Liver (tissue), 9 donors: Measurements from ENCODE around the gene LRMDA. TPM values are rescaled to one million over a fixed set of nuclear protein-coding genes. Genes with fewer than 3 reads are reported as not detected.

Experiments
- DNase-seq: peaks from one replicate; pipeline ENCODE4 v3.0.0-alpha.2; 2017; ENCODE audit warnings: low spot score
- H3K27ac ChIP-seq, 2 donors: one replicate each; pipeline ENCODE4 v1.7.0; 2013; ENCODE audit warnings: inconsistent platforms in 2 of 2, low read length in 2 of 2, control low read depth in 1 of 2, low read depth in 1 of 2, mild to moderate bottlenecking in 1 of 2
- H3K27me3 ChIP-seq, 4 donors: one replicate each; pipeline versions ENCODE4 v1.6.1 to v1.7.0; 2013; ENCODE audit warnings: low read length in 3 of 4, inconsistent platforms in 1 of 4, mild to moderate bottlenecking in 1 of 4, moderate library complexity in 1 of 4; ENCODE audit not compliant: control insufficient read depth in 4 of 4, insufficient read depth in 4 of 4
- H3K36me3 ChIP-seq, 4 donors: one replicate each; pipeline versions ENCODE4 v1.6.1 to v1.7.0; 2013; ENCODE audit warnings: low read length in 3 of 4, mild to moderate bottlenecking in 3 of 4, low read depth in 1 of 4, moderate library complexity in 1 of 4; ENCODE audit not compliant: control insufficient read depth in 4 of 4, insufficient read depth in 3 of 4
- H3K4me1 ChIP-seq, 4 donors: one replicate each; pipeline versions ENCODE4 v1.6.1 to v1.7.0; 2013; ENCODE audit warnings: low read length in 3 of 4, mild to moderate bottlenecking in 3 of 4, moderate library complexity in 1 of 4; ENCODE audit not compliant: control insufficient read depth in 4 of 4, insufficient read depth in 4 of 4
- H3K4me3 ChIP-seq, 3 donors: one replicate each; pipeline versions ENCODE4 v1.6.1 to v1.7.0; 2013; ENCODE audit warnings: low read length in 3 of 3, control low read depth in 1 of 3, low read depth in 1 of 3, mild to moderate bottlenecking in 1 of 3
- H3K9ac ChIP-seq, 2 donors: one replicate each; pipeline ENCODE4 v1.7.0; 2013; ENCODE audit warnings: low read length in 2 of 2, mild to moderate bottlenecking in 2 of 2, moderate library complexity in 2 of 2, control low read depth in 1 of 2, low read depth in 1 of 2
- H3K9me3 ChIP-seq, 4 donors: one replicate each; pipeline versions ENCODE4 v1.6.1 to v1.7.0; 2013; ENCODE audit warnings: low read length in 3 of 4; ENCODE audit not compliant: control insufficient read depth in 4 of 4
- GABPA ChIP-seq, 2 donors: IDR thresholded peaks in 1 of 2; conservative IDR thresholded peaks in 1 of 2; 2 replicates each; pipeline ENCODE4 v1.6.1; 2016; ENCODE audit warnings: antibody characterized with exemption in 2 of 2, mild to moderate bottlenecking in 1 of 2, moderate library complexity in 1 of 2
- HNF4A ChIP-seq, 2 donors: conservative IDR thresholded peaks; 2 replicates each; pipeline ENCODE4 v1.6.1; 2016; ENCODE audit warnings: antibody characterized with exemption in 2 of 2, mild to moderate bottlenecking in 2 of 2
- JUND ChIP-seq, 2 donors: IDR thresholded peaks; 2 replicates each; pipeline ENCODE4 v1.6.1; 2016; ENCODE audit warnings: antibody characterized with exemption in 2 of 2
- NR2F2 ChIP-seq: IDR thresholded peaks from 2 replicates; pipeline ENCODE4 v1.6.1; 2016; ENCODE audit warnings: antibody characterized with exemption
- RAD21 ChIP-seq, 2 donors: IDR thresholded peaks; 2 replicates each; pipeline ENCODE4 v1.6.1; 2016; ENCODE audit warnings: antibody characterized with exemption in 2 of 2, mild to moderate bottlenecking in 2 of 2
- RXRA ChIP-seq, 2 donors: IDR thresholded peaks; 2 replicates each; pipeline ENCODE4 v1.6.1; 2017 to 2018; ENCODE audit warnings: antibody characterized with exemption in 2 of 2, mild to moderate bottlenecking in 1 of 2
- SP1 ChIP-seq: IDR thresholded peaks from 2 replicates; pipeline ENCODE4 v1.6.1; 2018; ENCODE audit warnings: antibody characterized with exemption, mild to moderate bottlenecking
- TAF1 ChIP-seq: conservative IDR thresholded peaks from 2 replicates; pipeline ENCODE4 v1.6.1; 2016; ENCODE audit warnings: antibody characterized with exemption, mild to moderate bottlenecking
- YY1 ChIP-seq: IDR thresholded peaks from 2 replicates; pipeline ENCODE4 v1.6.1; 2016; ENCODE audit warnings: antibody characterized with exemption, mild to moderate bottlenecking
- WGBS: extraction: QIAGEN DNeasy Blood & Tissue Kit; methylation state at CpG from one replicate; pipeline ENCODE4 v1.1.7; 2013; 5-methylcytosine and 5-hydroxymethylcytosine counted together
- polyA plus RNA-seq, 2 donors: library from polyadenylated mRNA; stranded (reverse) in 1 of 2; unstranded in 1 of 2; fragments of 200-250 nt in 1 of 2; fragments of >200 nt in 1 of 2; fragmentation: Nextera tagmentation in 1 of 2; extraction: Ambion mirVana in 1 of 2; gene quantifications; one replicate each; pipeline versions ENCODE4 v1.2.1 to v1.2.3, GENCODE V29; 2013 to 2015
- total RNA-seq, 2 donors: library from RNA; depleted of rRNA; stranded (reverse); fragments of >200 nt; gene quantifications; one replicate each; pipeline ENCODE4 v1.2.3, GENCODE V29; 2014
- TF ChIP-seq, protein P1 (sequence below): fragments of 150-350 bp; IDR thresholded peaks from 2 replicates; pipeline ENCODE4 v1.5.1; 2017; ENCODE audit warnings: improper control_type of control experiment, low read depth, low read length; ENCODE audit not compliant: missing input control
- TF ChIP-seq, protein P2 (sequence below): IDR thresholded peaks from 2 replicates; pipeline ENCODE4 v1.6.1; 2016; ENCODE audit warnings: antibody characterized with exemption
- TF ChIP-seq, protein P3 (sequence below): IDR thresholded peaks from 2 replicates; pipeline ENCODE4 v1.6.1; 2016; ENCODE audit warnings: antibody characterized with exemption
- donor health status: healthy.
- donor health status: healthy.
- donor health status: healthy.
- donor health status: healthy.
- donor health status: healthy.

Gene LRMDA
- total and polyA plus RNA-seq, 4 donors: 7.9 to 15.8 (median 11.3) TPM

DNA sequence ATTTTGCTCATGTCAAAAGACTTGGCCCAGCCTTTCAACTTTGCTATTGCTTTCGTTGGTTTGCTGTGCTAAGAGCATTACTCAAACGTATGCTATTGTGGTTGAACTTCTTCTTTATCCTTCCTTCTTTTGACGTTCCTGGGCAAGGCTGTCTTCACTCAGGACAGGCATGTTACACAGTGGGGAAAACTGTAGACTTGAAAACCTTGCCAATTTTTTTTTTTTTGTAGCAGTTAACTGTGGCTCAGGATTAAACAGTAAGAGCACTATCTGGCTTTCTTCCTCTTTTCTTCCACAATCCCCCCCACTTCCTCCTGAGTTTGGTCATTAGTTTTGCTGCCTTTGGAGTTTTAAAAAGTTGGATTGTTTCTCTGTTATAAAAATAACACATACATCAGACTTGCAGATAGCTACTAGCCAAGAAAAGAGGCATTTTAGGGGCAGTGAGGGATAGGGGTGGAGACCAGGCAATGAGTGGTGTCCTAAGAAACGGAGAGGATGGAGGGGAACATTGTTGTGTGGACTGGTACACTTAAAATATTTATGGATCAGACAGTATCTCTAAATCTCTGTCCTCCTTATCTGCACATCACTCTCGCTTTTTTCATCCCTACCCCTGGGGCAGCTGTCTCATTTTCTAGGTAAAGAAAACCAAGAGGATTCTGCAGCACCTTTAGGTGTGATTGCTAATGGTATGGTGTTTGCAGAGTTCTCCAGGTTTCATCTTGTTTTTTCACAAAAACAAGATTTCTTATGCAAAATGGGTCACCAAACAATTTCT, 181.7 kb downstream of the LRMDA start:
- no peak for DNase-seq
- H3K4me1 ChIP-seq: peaks cover 4 to 11% (median 7%) of the 10 kb centered on the region in 4 donors
- H3K4me3 ChIP-seq: no peak overlapping the region
- TF ChIP-seq RXRA (IDR thresholded peaks at IDR 0.05) (peak in 1 of 2 donors; percentile 16), RAD21 (IDR thresholded peaks at IDR 0.05) (peak; percentile 29 to 35), TAF1 (no peak), SP1 (peak; percentile 14), NR2F2 (no peak), GABPA (IDR thresholded peaks at IDR 0.05 in 1 of 2, conservative IDR thresholded peaks at IDR 0.05 in 1 of 2) (no peak), JUND (IDR thresholded peaks at IDR 0.05) (no peak)
- TF ChIP-seq, protein P1, sequence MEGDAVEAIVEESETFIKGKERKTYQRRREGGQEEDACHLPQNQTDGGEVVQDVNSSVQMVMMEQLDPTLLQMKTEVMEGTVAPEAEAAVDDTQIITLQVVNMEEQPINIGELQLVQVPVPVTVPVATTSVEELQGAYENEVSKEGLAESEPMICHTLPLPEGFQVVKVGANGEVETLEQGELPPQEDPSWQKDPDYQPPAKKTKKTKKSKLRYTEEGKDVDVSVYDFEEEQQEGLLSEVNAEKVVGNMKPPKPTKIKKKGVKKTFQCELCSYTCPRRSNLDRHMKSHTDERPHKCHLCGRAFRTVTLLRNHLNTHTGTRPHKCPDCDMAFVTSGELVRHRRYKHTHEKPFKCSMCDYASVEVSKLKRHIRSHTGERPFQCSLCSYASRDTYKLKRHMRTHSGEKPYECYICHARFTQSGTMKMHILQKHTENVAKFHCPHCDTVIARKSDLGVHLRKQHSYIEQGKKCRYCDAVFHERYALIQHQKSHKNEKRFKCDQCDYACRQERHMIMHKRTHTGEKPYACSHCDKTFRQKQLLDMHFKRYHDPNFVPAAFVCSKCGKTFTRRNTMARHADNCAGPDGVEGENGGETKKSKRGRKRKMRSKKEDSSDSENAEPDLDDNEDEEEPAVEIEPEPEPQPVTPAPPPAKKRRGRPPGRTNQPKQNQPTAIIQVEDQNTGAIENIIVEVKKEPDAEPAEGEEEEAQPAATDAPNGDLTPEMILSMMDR: no peak
- TF ChIP-seq, protein P2, sequence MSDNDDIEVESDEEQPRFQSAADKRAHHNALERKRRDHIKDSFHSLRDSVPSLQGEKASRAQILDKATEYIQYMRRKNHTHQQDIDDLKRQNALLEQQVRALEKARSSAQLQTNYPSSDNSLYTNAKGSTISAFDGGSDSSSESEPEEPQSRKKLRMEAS: no peak
- TF ChIP-seq, protein P3, sequence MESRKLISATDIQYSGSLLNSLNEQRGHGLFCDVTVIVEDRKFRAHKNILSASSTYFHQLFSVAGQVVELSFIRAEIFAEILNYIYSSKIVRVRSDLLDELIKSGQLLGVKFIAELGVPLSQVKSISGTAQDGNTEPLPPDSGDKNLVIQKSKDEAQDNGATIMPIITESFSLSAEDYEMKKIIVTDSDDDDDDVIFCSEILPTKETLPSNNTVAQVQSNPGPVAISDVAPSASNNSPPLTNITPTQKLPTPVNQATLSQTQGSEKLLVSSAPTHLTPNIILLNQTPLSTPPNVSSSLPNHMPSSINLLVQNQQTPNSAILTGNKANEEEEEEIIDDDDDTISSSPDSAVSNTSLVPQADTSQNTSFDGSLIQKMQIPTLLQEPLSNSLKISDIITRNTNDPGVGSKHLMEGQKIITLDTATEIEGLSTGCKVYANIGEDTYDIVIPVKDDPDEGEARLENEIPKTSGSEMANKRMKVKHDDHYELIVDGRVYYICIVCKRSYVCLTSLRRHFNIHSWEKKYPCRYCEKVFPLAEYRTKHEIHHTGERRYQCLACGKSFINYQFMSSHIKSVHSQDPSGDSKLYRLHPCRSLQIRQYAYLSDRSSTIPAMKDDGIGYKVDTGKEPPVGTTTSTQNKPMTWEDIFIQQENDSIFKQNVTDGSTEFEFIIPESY: peak; percentile 16
- H3K36me3 ChIP-seq: no peaks in the 10 kb centered on the region
- H3K9ac ChIP-seq: no peak overlapping the region
- no peaks in the 10 kb centered on the region for H3K9me3 ChIP-seq
- 64% methylated on average over 5 of the region's 5 CpGs for WGBS
- H3K27ac ChIP-seq: no peak overlapping the region
- H3K27me3 ChIP-seq: no peaks in the 10 kb centered on the region

DNA sequence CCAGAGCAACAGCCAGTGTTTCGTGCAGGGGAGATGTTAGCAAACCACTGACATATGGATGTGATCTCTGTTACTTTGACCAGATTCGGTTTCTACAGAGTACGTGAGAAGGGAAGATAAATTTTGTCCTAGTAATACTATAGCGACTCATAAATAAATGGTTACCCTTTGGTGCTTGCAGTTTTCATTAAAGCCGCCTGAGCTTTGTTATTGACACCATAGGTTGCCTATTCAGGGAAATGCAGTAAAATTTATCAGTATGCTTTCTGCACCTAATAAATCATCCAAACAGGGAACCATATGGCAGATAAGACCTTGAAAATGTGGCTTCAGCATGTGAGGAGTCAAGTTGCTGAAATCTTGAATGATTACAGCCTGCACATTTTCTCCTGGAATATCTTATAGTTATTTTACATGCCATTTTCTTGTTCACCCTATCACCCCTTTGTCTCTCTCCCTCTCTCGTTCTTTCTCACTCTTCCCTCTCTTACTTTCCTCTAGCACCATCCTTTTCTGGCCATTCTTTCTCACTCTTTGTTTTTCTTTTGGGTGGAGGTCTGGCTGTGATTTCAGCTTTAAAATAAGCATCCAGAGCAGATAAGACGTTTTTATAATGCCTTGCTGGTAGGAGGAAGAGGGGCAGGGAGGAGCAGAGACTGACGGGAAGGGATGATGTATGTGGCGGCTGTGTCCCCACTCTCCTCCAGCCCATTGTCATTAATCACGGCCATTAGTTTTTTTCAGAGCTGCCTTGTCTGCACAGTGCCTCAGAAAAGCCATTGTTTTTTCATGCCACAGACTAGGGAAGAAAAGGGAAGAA, 182.5 kb downstream of the LRMDA start:
- no peak overlapping the region for H3K27ac ChIP-seq
- H3K27me3 ChIP-seq: no peaks in the 10 kb centered on the region
- no peak for DNase-seq
- 73% methylated on average over 10 of the region's 10 CpGs for WGBS
- H3K9me3 ChIP-seq: no peaks in the 10 kb centered on the region
- TF ChIP-seq YY1: no peak
- TF ChIP-seq RAD21 (IDR thresholded peaks at IDR 0.05): no peak
- TF ChIP-seq JUND (IDR thresholded peaks at IDR 0.05): no peak
- TF ChIP-seq HNF4A (conservative IDR thresholded peaks at IDR 0.05): no peak
- TF ChIP-seq TAF1: no peak
- no peak overlapping the region for H3K9ac ChIP-seq
- H3K36me3 ChIP-seq: no peaks in the 10 kb centered on the region
- H3K4me1 ChIP-seq: peaks cover 4 to 11% (median 7%) of the 10 kb centered on the region in 4 donors
- no peak overlapping the region for H3K4me3 ChIP-seq
